H1 (cell line): ENCODE results near the gene GCK. TPM values are rescaled to one million over a fixed set of nuclear protein-coding genes. Genes with fewer than 3 reads are reported as not detected.

Experiments
- CTCF ChIA-PET: fragments of 300-600 bp; sonication (Branson Sonifier 250); formaldehyde crosslinking; loops from one replicate; lab custom pipeline; 2021; ENCODE audit not compliant: partially characterized antibody; lab: Charles Lee
- POLR2A ChIA-PET: fragments of 300-600 bp; sonication (Branson Sonifier 250); formaldehyde crosslinking; loops from one replicate; lab custom pipeline; 2021; ENCODE audit warnings: inconsistent platforms; ENCODE audit not compliant: partially characterized antibody; lab: Charles Lee
- DNase-seq, 2 experiments: peaks; one replicate each; pipeline versions ENCODE4 v3.0.0 to v3.0.0-alpha.2; 2010 to 2022; ENCODE audit warnings: low spot score in 2 of 2, low read depth in 1 of 2, mixed read lengths in 1 of 2
- FAIRE-seq: peaks from 2 replicates; lab custom pipeline; 2011; peaks lifted over from hg19 to GRCh38; lab: Jason Lieb, UNC
- H2AFZ ChIP-seq: 2 replicates; pipeline ENCODE4 v1.8.1; 2012; ENCODE audit warnings: low read length, inconsistent platforms
- H2AK5ac ChIP-seq: 2 replicates; pipeline ENCODE4 v1.6.1; 2013; ENCODE audit warnings: low read depth, low read length
- H2BK120ac ChIP-seq: replicated peaks from 2 replicates; pipeline ENCODE3; 2013; ENCODE audit warnings: low read depth, low read length, inconsistent platforms
- H2BK12ac ChIP-seq: 2 replicates; pipeline ENCODE4 v1.6.1; 2013; ENCODE audit warnings: low read depth, low read length
- H2BK15ac ChIP-seq: 2 replicates; pipeline ENCODE4 v1.6.1; 2013; ENCODE audit warnings: low read length
- H2BK20ac ChIP-seq: 2 replicates; pipeline ENCODE4 v1.6.1; 2013; ENCODE audit warnings: low read length
- H2BK5ac ChIP-seq: 2 replicates; pipeline ENCODE4 v1.6.1; 2013; ENCODE audit warnings: low read depth, low read length
- H3K14ac ChIP-seq: 2 replicates; pipeline ENCODE4 v1.6.1; 2013; ENCODE audit warnings: inconsistent platforms; ENCODE audit not compliant: insufficient read length
- H3K18ac ChIP-seq: 2 replicates; pipeline ENCODE4 v1.6.1; 2013; ENCODE audit warnings: low read length; ENCODE audit errors: extremely low read depth
- H3K23ac ChIP-seq: 2 replicates; pipeline ENCODE4 v1.6.1; 2013; ENCODE audit warnings: inconsistent platforms; ENCODE audit not compliant: insufficient read length
- H3K23me2 ChIP-seq: 2 replicates; pipeline ENCODE4 v1.6.1; 2013; ENCODE audit warnings: low read depth, low read length
- H3K27ac ChIP-seq: 2 replicates; pipeline ENCODE4 v1.6.1; 2011; ENCODE audit warnings: low read depth, low read length, inconsistent platforms
- H3K27me3 ChIP-seq, 4 experiments: replicated peaks in 1 of 4; 1 replicate in 1 of 4; 2 replicates in 3 of 4; pipeline versions ENCODE4 v1.6.1 to v1.8.1; 2011 to 2013; ENCODE audit warnings: low read length in 3 of 4, mild to moderate bottlenecking in 3 of 4, inconsistent platforms in 2 of 4, mixed read lengths in 2 of 4, moderate library complexity in 1 of 4; ENCODE audit not compliant: control insufficient read depth in 3 of 4, insufficient read depth in 3 of 4; ENCODE audit errors: extremely low read depth in 1 of 4
- H3K36me3 ChIP-seq, 4 experiments: 2 replicates each; pipeline versions ENCODE4 v1.6.1 to v1.8.1; 2011 to 2013; ENCODE audit warnings: mild to moderate bottlenecking in 4 of 4, low read length in 3 of 4, moderate library complexity in 2 of 4, control low read depth in 1 of 4, inconsistent platforms in 1 of 4; ENCODE audit not compliant: insufficient read depth in 4 of 4, control insufficient read depth in 2 of 4
- H3K4ac ChIP-seq: replicated peaks from 2 replicates; pipeline ENCODE3; 2013; ENCODE audit warnings: low read length, low read depth, mixed read lengths, inconsistent platforms; ENCODE audit not compliant: insufficient read length
- H3K4me1 ChIP-seq, 4 experiments: replicated peaks in 1 of 4; 1 replicate in 1 of 4; 2 replicates in 3 of 4; pipeline versions ENCODE4 v1.6.1 to v1.8.1; 2011 to 2013; ENCODE audit warnings: low read length in 3 of 4, inconsistent platforms in 2 of 4, mixed read lengths in 1 of 4; ENCODE audit not compliant: insufficient read depth in 4 of 4, control insufficient read depth in 3 of 4
- H3K4me2 ChIP-seq, 2 experiments: 2 replicates each; pipeline versions ENCODE4 v1.6.1 to v1.8.1; 2011 to 2013; ENCODE audit warnings: low read depth in 2 of 2, low read length in 2 of 2, control low read depth in 1 of 2, inconsistent platforms in 1 of 2, mild to moderate bottlenecking in 1 of 2; ENCODE audit not compliant: insufficient read depth in 1 of 2
- H3K4me3 ChIP-seq, 4 experiments: fragments of 200-600, 300-600 bp in 1 of 4; sonication (generic), shearing (Covaris generic), sonication (Bioruptor Twin) in 1 of 4; 2 replicates each; pipeline versions ENCODE4 v1.5.1 to v1.8.1; 2011 to 2016; ENCODE audit warnings: low read length in 4 of 4, low read depth in 3 of 4, control low read depth in 2 of 4, inconsistent platforms in 2 of 4, mild to moderate bottlenecking in 2 of 4, mixed read lengths in 1 of 4, moderate library complexity in 1 of 4; ENCODE audit not compliant: insufficient read depth in 2 of 4; ENCODE audit errors: extremely low read depth in 1 of 4
- H3K56ac ChIP-seq: replicated peaks from 2 replicates; pipeline ENCODE3; 2013; ENCODE audit warnings: low read depth, mild to moderate bottlenecking, mixed read lengths, low read length, inconsistent platforms; ENCODE audit not compliant: insufficient read length
- H3K79me1 ChIP-seq: 2 replicates; pipeline ENCODE4 v1.6.1; 2013; ENCODE audit warnings: low read depth, low read length, control low read depth
- H3K79me2 ChIP-seq, 2 experiments: 2 replicates each; pipeline versions ENCODE4 v1.6.1 to v1.8.1; 2012 to 2013; ENCODE audit warnings: low read length in 2 of 2, mild to moderate bottlenecking in 2 of 2, inconsistent platforms in 1 of 2; ENCODE audit not compliant: insufficient read depth in 2 of 2, control insufficient read depth in 1 of 2
- H3K9ac ChIP-seq, 4 experiments: replicated peaks in 1 of 4; 1 replicate in 1 of 4; 2 replicates in 3 of 4; pipeline versions ENCODE4 v1.6.1 to v1.8.1; 2011 to 2013; ENCODE audit warnings: low read depth in 3 of 4, low read length in 3 of 4, control low read depth in 2 of 4, mild to moderate bottlenecking in 2 of 4, moderate library complexity in 2 of 4, inconsistent platforms in 1 of 4; ENCODE audit errors: extremely low read depth in 1 of 4
- H3K9me3 ChIP-seq, 2 experiments: 2 replicates each; pipeline versions ENCODE4 v1.6.1 to v1.8.1; 2012 to 2013; ENCODE audit warnings: mild to moderate bottlenecking in 2 of 2, moderate library complexity in 2 of 2, control low read depth in 1 of 2, inconsistent platforms in 1 of 2, low read depth in 1 of 2, low read length in 1 of 2, mixed read lengths in 1 of 2; ENCODE audit not compliant: insufficient read depth in 2 of 2
- H4K20me1 ChIP-seq, 2 experiments: replicated peaks in 1 of 2; 2 replicates each; pipeline versions ENCODE3 to v1.8.1; 2011 to 2013; ENCODE audit warnings: inconsistent platforms in 2 of 2, low read length in 2 of 2, mild to moderate bottlenecking in 1 of 2; ENCODE audit not compliant: insufficient read depth in 2 of 2, control insufficient read depth in 1 of 2
- H4K5ac ChIP-seq: 2 replicates; pipeline ENCODE4 v1.6.1; 2013; ENCODE audit warnings: low read length, low read depth, mixed read lengths, inconsistent platforms; ENCODE audit not compliant: insufficient read length
- H4K8ac ChIP-seq: 2 replicates; pipeline ENCODE4 v1.8.0; 2013; ENCODE audit warnings: mild to moderate bottlenecking, moderate library complexity, low read length, inconsistent platforms; ENCODE audit not compliant: insufficient read depth; ENCODE audit errors: extremely low read depth
- H4K91ac ChIP-seq: replicated peaks from 2 replicates; pipeline ENCODE3; 2013; ENCODE audit warnings: low read length, mixed read lengths, inconsistent platforms; ENCODE audit not compliant: insufficient read length
- KDM5A ChIP-seq: fragments of 200-600 bp; IDR thresholded peaks from 2 replicates; pipeline ENCODE4 v1.7.1; 2012; ENCODE audit warnings: mild to moderate bottlenecking, low read length, inconsistent platforms, mixed read lengths
- RXRA ChIP-seq: IDR thresholded peaks from 2 replicates; pipeline ENCODE4 v1.6.1; 2011; ENCODE audit warnings: low read depth, mild to moderate bottlenecking, low read length, moderate library complexity; ENCODE audit not compliant: insufficient read depth
- WGBS, 2 experiments: shearing (Covaris generic) in 1 of 2; methylation state at CpG; one replicate each; pipeline versions ENCODE4 v1.1.6 to v1.1.7; 2013 to 2015; ENCODE audit warnings: low lambda C conversion rate in 2 of 2, mixed read lengths in 2 of 2, inconsistent platforms in 1 of 2, low coverage in 1 of 2, missing lambda C conversion rate in 1 of 2; ENCODE audit not compliant: insufficient replicate concordance in 2 of 2, insufficient coverage in 1 of 2, insufficient read length in 1 of 2; ENCODE audit errors: extremely low coverage in 1 of 2, missing lambda C conversion rate in 1 of 2; 5-methylcytosine and 5-hydroxymethylcytosine counted together
- polyA plus RNA-seq, 7 experiments: library from polyadenylated mRNA; depleted of rRNA in 3 of 7; stranded (reverse) in 5 of 7; unstranded in 2 of 7; fragments of >200 nt in 5 of 7; fragments of 200-250 nt in 2 of 7; gene quantifications; 1 replicate in 5 of 7; 2 replicates in 1 of 7; 4 replicates in 1 of 7; pipeline versions ENCODE4 v1.2.1 to v1.2.3, GENCODE V29; 2011 to 2013; ENCODE audit warnings: missing spikeins in 2 of 7, mixed read lengths in 2 of 7
- total RNA-seq: library from RNA; stranded (reverse); fragmentation: NEBNext Ultra II Directional; extraction: Animal tissue kit (Norgen Biotek cat#: 25700); gene quantifications from 2 replicates; pipeline ENCODE4 v1.2.1, GENCODE V29; 2021

Gene GCK
- total and polyA plus RNA-seq, 2 of the 8 experiments (the other 6 are each of a cell fraction or from before 2014, with no cell fraction given), result 2.4 to 4.9 TPM

DNA sequence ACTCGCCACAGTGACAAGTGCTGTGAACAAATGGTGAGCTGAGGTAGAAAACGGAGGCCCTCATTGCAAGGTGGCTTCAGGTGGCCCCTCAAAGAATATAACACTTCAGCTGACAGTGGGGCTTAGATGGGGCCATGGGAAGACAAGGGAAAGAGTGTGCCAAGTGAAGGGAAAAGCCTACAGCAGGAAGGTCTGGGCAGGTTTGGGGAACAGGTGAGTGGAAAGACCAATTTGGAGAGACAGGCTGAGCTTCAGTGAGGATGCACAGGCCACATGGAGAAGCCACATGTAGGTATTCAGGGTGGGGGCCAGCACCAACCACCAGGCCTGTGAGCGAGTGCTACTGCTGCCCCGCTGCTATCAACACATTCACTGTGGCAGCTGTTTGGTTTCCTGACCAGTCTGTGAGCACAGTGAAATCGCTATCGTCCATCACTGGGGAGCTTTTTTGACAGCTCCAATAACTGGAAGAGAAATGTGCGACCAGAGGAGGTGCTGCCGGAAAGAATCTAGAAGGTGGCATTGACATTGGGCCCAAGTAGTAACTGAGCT lies 69.3 kb downstream of the GCK start:
- H3K18ac ChIP-seq, result no peak overlapping the region
- H3K4me1 ChIP-seq, result peaks cover 0 to 7% (median 3%) of the 10 kb centered on the region in 4 experiments; a peak in 4 of 7 replicates
- peaks cover 5 to 6% of the 10 kb centered on the region in 2 experiments for H4K20me1 ChIP-seq
- H3K27me3 ChIP-seq, result peaks cover 0 to 2% (median 0%) of the 10 kb centered on the region in 4 experiments; a peak in 3 of 7 replicates
- H4K8ac ChIP-seq, result no peak overlapping the region
- no peak overlapping the region for H3K4me3 ChIP-seq
- no peak overlapping the region for H2BK5ac ChIP-seq
- no peak overlapping the region for H3K56ac ChIP-seq
- H3K4me2 ChIP-seq, result no peak overlapping the region
- H3K79me2 ChIP-seq, result peaks cover 3 to 16% of the 10 kb centered on the region in 2 experiments; a peak in 3 of 4 replicates
- no peak for TF ChIP-seq RXRA
- TF ChIP-seq KDM5A, result no peak
- no peak overlapping the region for H3K23ac ChIP-seq
- WGBS, 2 experiments, result 90% methylated on average over 8 of the region's 8 CpGs; no CpG with 5 or more reads in 1 of the 2 experiments
- H3K9ac ChIP-seq, result no peak overlapping the region
- no peak overlapping the region for H2AFZ ChIP-seq
- POLR2A ChIA-PET, result interaction anchor here (0.9 to 2.1 kb wide), 5 partner anchors 9 to 97 kb away, joined by 3 to 6 read pairs (median 4); no protein-coding TSS in a partner anchor
- no peak overlapping the region for H2BK15ac ChIP-seq
- H2BK12ac ChIP-seq, result no peak overlapping the region
- no peak overlapping the region for H3K27ac ChIP-seq
- H3K23me2 ChIP-seq, result peaks cover 9% of the 10 kb centered on the region
- no peak overlapping the region for H3K14ac ChIP-seq
- no peaks in the 10 kb centered on the region for H3K9me3 ChIP-seq
- peaks cover 19 to 57% (median 30%) of the 10 kb centered on the region in 4 experiments; a peak in 7 of 8 replicates for H3K36me3 ChIP-seq
- DNase-seq (no peak), FAIRE-seq (no peak)
- H4K5ac ChIP-seq, result no peak overlapping the region
- no peak overlapping the region for H2BK120ac ChIP-seq
- no peak overlapping the region for H4K91ac ChIP-seq
- H2AK5ac ChIP-seq, result no peak overlapping the region
- H2BK20ac ChIP-seq, result no peak overlapping the region
- CTCF ChIA-PET, result interaction anchor here (1.3 kb wide), 2 partner anchors 10 to 12 kb away, joined by 4 to 8 read pairs; no protein-coding TSS in a partner anchor
- H3K4ac ChIP-seq, result no peak overlapping the region
- H3K79me1 ChIP-seq, result peaks cover 10% of the 10 kb centered on the region
